Effector memory CD4-positive, alpha-beta T cell (primary cell): ENCODE data around the gene IFT81.
"Not testable (repeated sequence)": the region's sequence is repeated elsewhere in the genome, so short reads cannot be mapped to it uniquely, and the experiment has no call there.

ENCODE experiments used
- DNase-seq, 3 donors: peaks; one replicate each; pipeline ENCODE4 v3.0.0-alpha.2; 2020
- H3K27ac ChIP-seq: 2 replicates; pipeline ENCODE4 v1.7.0; 2013; ENCODE audit warnings: mild to moderate bottlenecking, low read length, moderate library complexity; ENCODE audit not compliant: insufficient read depth, poor library complexity, severe bottlenecking
- H3K27me3 ChIP-seq: replicated peaks from 2 replicates; pipeline ENCODE4 v1.7.0; 2013; ENCODE audit warnings: mild to moderate bottlenecking, low read length; ENCODE audit not compliant: insufficient read depth, control insufficient read depth, poor library complexity, severe bottlenecking
- H3K36me3 ChIP-seq: 2 replicates; pipeline ENCODE4 v1.7.0; 2013; ENCODE audit warnings: mild to moderate bottlenecking, low read length, moderate library complexity; ENCODE audit not compliant: control insufficient read depth, insufficient read depth
- H3K4me1 ChIP-seq: 2 replicates; pipeline ENCODE4 v1.7.0; 2013; ENCODE audit warnings: low read length, mild to moderate bottlenecking; ENCODE audit not compliant: control insufficient read depth, insufficient read depth, poor library complexity, severe bottlenecking
- H3K4me3 ChIP-seq: 2 replicates; pipeline ENCODE4 v1.7.0; 2013; ENCODE audit warnings: low read length, low read depth, mild to moderate bottlenecking; ENCODE audit not compliant: insufficient read depth, poor library complexity, severe bottlenecking
- H3K9me3 ChIP-seq: 2 replicates; pipeline ENCODE4 v1.7.0; 2013; ENCODE audit warnings: mild to moderate bottlenecking, low read length, moderate library complexity; ENCODE audit not compliant: control insufficient read depth

IFT81 gene

GRCh38 chr12:110109037-110109836 is 14.9 kb upstream of the IFT81 start:
- Histone ChIP-seq H3K27me3 (no peaks in the 10 kb centered on the region), H3K27ac (no peak overlapping the region), H3K4me3 (no peak overlapping the region), H3K9me3 (no peaks in the 10 kb centered on the region), H3K36me3 (no peaks in the 10 kb centered on the region), H3K4me1 (no peaks in the 10 kb centered on the region)
- no peak for DNase-seq

GRCh38 chr12:110109837-110110535 is 14.2 kb upstream of the IFT81 start:
- Histone ChIP-seq H3K9me3 (no peaks in the 10 kb centered on the region), H3K27me3 (no peaks in the 10 kb centered on the region), H3K27ac (no peak overlapping the region), H3K36me3 (no peaks in the 10 kb centered on the region), H3K4me1 (no peaks in the 10 kb centered on the region), H3K4me3 (no peak overlapping the region)
- DNase-seq = no peak

- no peaks in the 10 kb centered on the region for H3K4me1 ChIP-seq
- H3K27ac ChIP-seq = no peak overlapping the region
- no peaks in the 10 kb centered on the region for H3K36me3 ChIP-seq
- H3K4me3 ChIP-seq = no peak overlapping the region
- no peaks in the 10 kb centered on the region for H3K27me3 ChIP-seq
- no peaks in the 10 kb centered on the region for H3K9me3 ChIP-seq
- DNase-seq = no peak
Measured at GRCh38 chr12:110111476-110112334, 12.5 kb upstream of the IFT81 start.

DNA sequence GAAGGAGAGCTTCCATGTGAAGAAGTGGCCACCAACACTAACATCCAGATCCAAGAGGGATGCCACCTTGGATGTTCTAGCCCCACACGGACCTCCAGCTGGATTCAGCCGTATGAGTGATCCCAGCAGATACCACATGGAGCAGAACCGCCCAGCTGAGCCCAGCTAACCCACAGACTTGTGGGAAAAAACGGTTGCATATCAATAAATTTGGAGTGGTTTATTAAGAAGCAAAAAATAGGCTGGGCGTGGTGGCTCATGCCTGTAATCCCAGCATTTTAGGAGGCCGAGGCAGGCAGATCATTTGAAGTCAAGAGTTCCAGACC is 11.9 kb upstream of the IFT81 start:
- Histone ChIP-seq H3K27me3 (no peaks in the 10 kb centered on the region), H3K9me3 (no peaks in the 10 kb centered on the region), H3K36me3 (no peaks in the 10 kb centered on the region), H3K27ac (no peak overlapping the region), H3K4me1 (no peaks in the 10 kb centered on the region), H3K4me3 (no peak overlapping the region)
- no peak for DNase-seq

- Histone ChIP-seq H3K4me1 (no peaks in the 10 kb centered on the region), H3K27ac (no peak overlapping the region), H3K9me3 (no peaks in the 10 kb centered on the region), H3K36me3 (no peaks in the 10 kb centered on the region), H3K27me3 (no peaks in the 10 kb centered on the region), H3K4me3 (no peak overlapping the region)
- no peak for DNase-seq
Measured at GRCh38 chr12:110114528-110114937, 9.6 kb upstream of the IFT81 start.

DNA sequence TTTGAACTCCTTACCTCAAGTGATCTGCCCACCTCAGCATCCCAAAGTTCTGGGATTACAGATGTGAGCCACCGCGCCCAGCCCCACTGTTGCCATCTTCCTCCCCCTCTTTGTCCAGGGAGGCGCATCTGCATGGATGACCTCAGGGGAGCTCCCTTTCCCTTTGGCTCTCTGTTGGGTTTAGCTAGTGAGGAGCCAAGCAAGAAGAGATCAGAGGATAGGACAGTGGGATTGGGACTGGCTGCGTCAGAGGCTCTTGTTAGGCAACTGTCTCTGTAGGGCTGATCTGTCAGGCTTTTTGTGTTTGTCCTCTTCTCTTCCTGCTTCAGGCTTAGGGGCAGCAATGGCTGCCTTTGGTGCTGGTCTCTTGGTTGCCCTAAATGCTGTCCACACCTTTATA is 8.5 kb upstream of the IFT81 start:
- H3K36me3 ChIP-seq = no peaks in the 10 kb centered on the region
- no peak overlapping the region for H3K27ac ChIP-seq
- H3K9me3 ChIP-seq = no peaks in the 10 kb centered on the region
- DNase-seq = no peak
- no peaks in the 10 kb centered on the region for H3K27me3 ChIP-seq
- no peaks in the 10 kb centered on the region for H3K4me1 ChIP-seq
- no peak overlapping the region for H3K4me3 ChIP-seq

- no peaks in the 10 kb centered on the region for H3K27me3 ChIP-seq
- no peaks in the 10 kb centered on the region for H3K9me3 ChIP-seq
- no peaks in the 10 kb centered on the region for H3K36me3 ChIP-seq
- no peak overlapping the region for H3K27ac ChIP-seq
- H3K4me1 ChIP-seq = no peaks in the 10 kb centered on the region
- no peak for DNase-seq
- H3K4me3 ChIP-seq = no peak overlapping the region
Measured at GRCh38 chr12:110116623-110117022, 7.5 kb upstream of the IFT81 start.

DNA sequence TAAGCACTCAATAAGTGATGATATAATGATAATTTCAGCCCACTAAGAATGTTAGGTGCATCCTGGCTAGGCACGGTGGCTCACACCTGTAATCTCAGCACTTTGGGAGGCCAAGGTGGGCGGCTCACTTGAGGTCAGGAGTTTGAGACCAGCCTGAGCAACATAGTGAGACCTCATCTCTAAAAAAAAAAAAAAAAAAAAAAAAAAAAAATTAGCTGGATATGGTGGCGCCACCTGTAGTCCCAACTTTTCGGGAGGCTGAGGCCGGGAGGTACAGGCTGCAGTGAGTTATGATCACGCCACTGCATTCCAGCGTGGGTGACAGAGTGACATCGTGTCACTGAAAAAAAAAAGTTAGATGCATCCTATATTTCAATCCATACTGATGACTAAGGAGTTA is 6.9 kb upstream of the IFT81 start:
- H3K27ac ChIP-seq, DNase-seq, H3K36me3 ChIP-seq, H3K27me3 ChIP-seq, H3K4me3 ChIP-seq, H3K4me1 ChIP-seq, H3K9me3 ChIP-seq: not testable (repeated sequence)

DNA sequence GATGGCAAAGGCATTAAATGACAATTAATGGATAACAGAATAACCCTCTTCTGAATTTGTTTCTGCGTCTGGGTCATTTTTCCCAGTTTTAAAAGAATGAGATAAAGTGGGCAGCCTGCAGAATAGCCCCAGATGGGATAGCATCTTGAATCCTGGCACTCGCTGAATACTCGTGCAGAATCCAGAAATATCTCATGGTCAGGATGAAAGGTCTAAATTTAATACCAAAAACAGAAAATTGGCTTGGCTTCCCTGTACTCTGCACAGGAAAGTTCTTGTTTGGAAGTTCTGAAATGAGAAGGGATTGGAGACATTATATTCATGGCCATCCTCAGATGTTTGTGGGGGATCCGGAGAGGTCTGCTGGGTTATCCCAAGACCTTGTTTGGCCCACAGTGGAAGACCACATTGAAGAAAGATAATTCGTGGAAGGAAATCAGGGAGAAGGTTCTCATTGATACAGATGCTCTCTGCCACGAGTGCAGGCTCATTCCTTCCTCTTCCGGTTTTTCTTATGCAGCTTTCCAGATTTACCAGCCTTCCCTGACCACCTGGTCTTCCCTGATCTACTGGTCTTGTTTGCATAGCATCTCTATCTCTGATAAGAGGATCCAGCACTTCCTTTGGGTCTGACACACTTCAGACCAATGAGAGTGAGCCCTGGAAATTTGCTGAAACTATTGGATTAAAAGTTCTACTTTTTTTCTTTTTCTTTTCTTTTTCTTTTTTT is 6.0 kb upstream of the IFT81 start:
- H3K4me1 ChIP-seq = no peaks in the 10 kb centered on the region
- no peak overlapping the region for H3K4me3 ChIP-seq
- no peak overlapping the region for H3K27ac ChIP-seq
- DNase-seq = no peak
- H3K36me3 ChIP-seq = no peaks in the 10 kb centered on the region
- H3K9me3 ChIP-seq = no peaks in the 10 kb centered on the region
- H3K27me3 ChIP-seq = no peaks in the 10 kb centered on the region
